Endothelial cell of umbilical vein (primary cell): ENCODE data around the gene ZNF420. TPM values are rescaled to one million over a fixed set of nuclear protein-coding genes. Genes with fewer than 3 reads are reported as not detected.

Source experiments
- BruUV-seq: library from RNA; stranded (reverse); fragments of 400-500 nt; replicated peaks from 2 replicates; lab custom pipeline; 2021; lab: Mats Ljungman, UMichigan
- CTCF ChIA-PET: fragments of 300-600, 350-600 bp; sonication (Branson Sonifier 250); formaldehyde crosslinking; loops from one replicate; lab custom pipeline; 2021; ENCODE audit warnings: antibody characterized with exemption, inconsistent platforms; lab: Charles Lee
- POLR2A ChIA-PET: fragments of 300-600, 350-600 bp; sonication (Branson Sonifier 250); formaldehyde crosslinking; loops from one replicate; lab custom pipeline; 2021; ENCODE audit warnings: antibody characterized with exemption, inconsistent platforms; lab: Charles Lee
- DNase-seq: peaks from one replicate; pipeline ENCODE4 v3.0.0-alpha.2; 2011; ENCODE audit warnings: low read depth, low spot score
- FAIRE-seq: peaks from 2 replicates; lab custom pipeline; 2011; peaks lifted over from hg19 to GRCh38; lab: Jason Lieb, UNC
- H2AFZ ChIP-seq: 2 replicates; pipeline ENCODE4 v1.6.0; 2012; ENCODE audit warnings: low read depth, low read length, control low read depth, inconsistent platforms
- H3K27ac ChIP-seq: 2 replicates; pipeline ENCODE4 v1.5.1; 2011; ENCODE audit warnings: low read depth, mild to moderate bottlenecking, control low read depth, low read length, moderate library complexity; ENCODE audit not compliant: insufficient read depth
- H3K27me3 ChIP-seq, 2 experiments: 2 replicates each; pipeline versions ENCODE4 v1.6.0 to v1.6.1; 2011; ENCODE audit warnings: low read length in 2 of 2, mixed read lengths in 1 of 2; ENCODE audit not compliant: control insufficient read depth in 2 of 2, insufficient read depth in 2 of 2
- H3K36me3 ChIP-seq, 2 experiments: 2 replicates in 1 of 2; 3 replicates in 1 of 2; pipeline ENCODE4 v1.5.1; 2011; ENCODE audit warnings: low read length in 2 of 2, mild to moderate bottlenecking in 1 of 2, moderate library complexity in 1 of 2; ENCODE audit not compliant: control insufficient read depth in 2 of 2, insufficient read depth in 2 of 2; ENCODE audit errors: extremely low read depth in 1 of 2
- H3K4me1 ChIP-seq: 3 replicates; pipeline ENCODE4 v1.5.1; 2011; ENCODE audit warnings: mild to moderate bottlenecking, low read length; ENCODE audit not compliant: control insufficient read depth, insufficient read depth; ENCODE audit errors: extremely low read depth
- H3K4me2 ChIP-seq: 2 replicates; pipeline ENCODE4 v1.6.1; 2011; ENCODE audit warnings: low read length, control low read depth, mixed read lengths; ENCODE audit not compliant: insufficient read depth
- H3K4me3 ChIP-seq, 3 experiments: fragments of 200-600 bp in 1 of 3; sonication (generic), shearing (Covaris generic) in 1 of 3; replicated peaks in 1 of 3; 2 replicates each; pipeline ENCODE4 v1.5.1; 2011 to 2016; ENCODE audit warnings: control low read depth in 3 of 3, low read length in 3 of 3, mild to moderate bottlenecking in 2 of 3, inconsistent platforms in 1 of 3, low read depth in 1 of 3, moderate library complexity in 1 of 3; ENCODE audit not compliant: insufficient read depth in 1 of 3
- H3K79me2 ChIP-seq: 2 replicates; pipeline ENCODE4 v1.6.0; 2012; ENCODE audit warnings: low read length, inconsistent platforms; ENCODE audit not compliant: control insufficient read depth, insufficient read depth
- H3K9ac ChIP-seq: replicated peaks from 2 replicates; pipeline ENCODE3; 2011; ENCODE audit warnings: low read length, control low read depth; ENCODE audit not compliant: insufficient read depth; ENCODE audit errors: extremely low read depth
- H3K9me1 ChIP-seq: replicated peaks from 3 replicates; pipeline ENCODE4 v1.6.0; 2011; ENCODE audit warnings: mild to moderate bottlenecking, low read length; ENCODE audit not compliant: control insufficient read depth, insufficient read depth; ENCODE audit errors: extremely low read depth
- H3K9me3 ChIP-seq: replicated peaks from 2 replicates; pipeline ENCODE4 v1.5.1; 2012; ENCODE audit warnings: low read length, inconsistent platforms; ENCODE audit not compliant: control insufficient read depth, insufficient read depth
- H4K20me1 ChIP-seq: replicated peaks from 2 replicates; pipeline ENCODE3; 2011; ENCODE audit warnings: mild to moderate bottlenecking, low read length; ENCODE audit not compliant: control insufficient read depth, insufficient read depth; ENCODE audit errors: extremely low read depth
- CTCF ChIP-seq, 2 donors: IDR thresholded peaks; 1 replicate in 1 of 2; 2 replicates in 1 of 2; pipeline ENCODE4 v1.5.1; 2011; ENCODE audit warnings: low read length in 2 of 2, mild to moderate bottlenecking in 2 of 2, moderate library complexity in 2 of 2, control low read depth in 1 of 2, inconsistent platforms in 1 of 2, low read depth in 1 of 2; ENCODE audit not compliant: insufficient read depth in 1 of 2; ENCODE audit errors: extremely low read depth in 1 of 2
- EZH2 ChIP-seq: IDR thresholded peaks from 2 replicates; pipeline ENCODE4 v1.6.1; 2012; ENCODE audit warnings: borderline replicate concordance, low read depth, mild to moderate bottlenecking, moderate library complexity, low read length, inconsistent platforms; ENCODE audit not compliant: severe bottlenecking
- FOS ChIP-seq: IDR thresholded peaks from 2 replicates; pipeline ENCODE4 v1.6.1; 2011; ENCODE audit warnings: mild to moderate bottlenecking, low read length, moderate library complexity, borderline replicate concordance; ENCODE audit not compliant: insufficient read depth
- GATA2 ChIP-seq: IDR thresholded peaks from 2 replicates; pipeline ENCODE4 v1.7.0; 2011; ENCODE audit warnings: low read depth, mild to moderate bottlenecking, moderate library complexity, mixed read lengths, low read length; ENCODE audit not compliant: insufficient read length, insufficient read depth
- JUN ChIP-seq: IDR thresholded peaks from 2 replicates; pipeline ENCODE4 v1.6.1; 2011; ENCODE audit warnings: borderline replicate concordance, low read depth; ENCODE audit not compliant: insufficient read length, insufficient read depth
- MAX ChIP-seq: IDR thresholded peaks from 2 replicates; pipeline ENCODE4 v1.6.1; 2011; ENCODE audit not compliant: insufficient read depth, insufficient read length
- MYC ChIP-seq: IDR thresholded peaks from one replicate; pipeline ENCODE4 v1.6.1; 2011; ENCODE audit warnings: mild to moderate bottlenecking, low read depth, low read length
- POLR2A ChIP-seq: IDR thresholded peaks from 2 replicates; pipeline ENCODE4 v1.6.1; 2012; ENCODE audit warnings: low read depth, mild to moderate bottlenecking, control low read depth, low read length
- POLR2AphosphoS5 ChIP-seq: IDR thresholded peaks from 2 replicates; pipeline ENCODE4 v1.6.1; 2012; ENCODE audit warnings: low read depth, mild to moderate bottlenecking, control low read depth, low read length, moderate library complexity; ENCODE audit not compliant: insufficient read depth
- dilution Hi-C: fragments of 300-500 bp; cut with MboI; formaldehyde crosslinking; loops from one replicate; pipeline ENCODE4 v1.15.0; 2019; ENCODE audit warnings: low sequenced_read_pairs; ENCODE audit not compliant: extremely low pct_ligation_motif_present
- intact Hi-C: fragments of 100-400 bp; cut with micrococcal nuclease; formaldehyde crosslinking; loops from one replicate; pipeline ENCODE4 v1.10.0; 2022
- polyA plus RNA-seq, 4 experiments: library from polyadenylated mRNA; depleted of rRNA in 3 of 4; stranded (reverse) in 3 of 4; unstranded in 1 of 4; fragments of >200 nt; gene quantifications; 2 replicates each; pipeline versions ENCODE4 v1.2.1 to v1.2.3, GENCODE V29; 2011 to 2012; ENCODE audit warnings: missing spikeins in 1 of 4
- total RNA-seq: library from RNA; stranded (reverse); gene quantifications from 2 replicates; pipeline ENCODE4 v1.2.3, GENCODE V29; 2021

The ZNF420 gene
- total and polyA plus RNA-seq, 2 donors (not counting 3 experiments of a cell fraction or from before 2014, with no cell fraction given): 1.3 to 5.3 TPM

- POLR2A ChIA-PET: no interaction called here
Observed at GRCh38 chr19:37077501-37077933, 716 bp upstream of the ZNF420 start.

More at GRCh38 chr19:37077501-37077933, 716 bp upstream of the ZNF420 start:
- CTCF ChIA-PET: interaction anchor here (0.6 to 1.5 kb wide), 4 partner anchors 26 to 474 kb away, joined by 3 read pairs; no protein-coding TSS in a partner anchor
- FAIRE-seq (no peak), DNase-seq (no peak)
- Histone ChIP-seq H4K20me1 (no peaks in the 10 kb centered on the region), H3K4me3 (peak overlapping the region; percentile 66 to 80 (median 77)), H3K79me2 (peaks cover 8% of the 10 kb centered on the region), H3K4me2 (peak overlapping the region; percentile 98), H3K27ac (peak overlapping the region; percentile 28), H3K4me1 (peaks cover 9% of the 10 kb centered on the region), H3K9me1 (no peaks in the 10 kb centered on the region), H3K9me3 (no peaks in the 10 kb centered on the region), H3K36me3 (no peaks in the 10 kb centered on the region), H3K9ac (peak overlapping the region; percentile 72), H2AFZ (peak overlapping the region; percentile 98), H3K27me3 (no peaks in the 10 kb centered on the region)
- no peak for TF ChIP-seq CTCF (IDR thresholded peaks at IDR 0.05; ENCODE audit: extremely low read depth in 1 of 2, insufficient read depth in 1 of 2, low read depth in 1 of 2, low read length in 2 of 2)
- TF ChIP-seq EZH2: no peak
- no peak for TF ChIP-seq JUN
- no peak for TF ChIP-seq POLR2A
- no peak for TF ChIP-seq MYC
- TF ChIP-seq GATA2: no peak
- no peak for TF ChIP-seq FOS
- TF ChIP-seq POLR2AphosphoS5: no peak
- TF ChIP-seq MAX: no peak
- dilution Hi-C loops: no loop called here
- intact Hi-C loops: loop anchor here (5.0 to 10.0 kb wide), 2 partner anchors 140 to 553 kb away; partner anchors contain the start of genes ZNF260 and ZNF383
- TSS peak; percentile 61 for BruUV-seq
